Ovary (tissue), 3 donors: ENCODE data around the gene ZHX3.

Experiments used
- EP300 ChIP-seq: sonication (generic); formaldehyde crosslinking; IDR thresholded peaks from one replicate; pipeline ENCODE4 v1.6.1; 2017; ENCODE audit warnings: antibody characterized with exemption
- POLR2A ChIP-seq: fragments of 450-650 bp; IDR thresholded peaks from one replicate; pipeline ENCODE4 v1.6.1; 2017; ENCODE audit warnings: antibody characterized with exemption, mild to moderate bottlenecking, moderate library complexity
- TF ChIP-seq, protein P1 (sequence below), 3 donors: fragments of 450-650 bp in 2 of 3; fragments of 200-600 bp in 1 of 3; IDR thresholded peaks; one replicate each; pipeline versions ENCODE4 v1.5.1 to v1.8.0; 2016 to 2022; ENCODE audit warnings: antibody characterized with exemption in 3 of 3, mild to moderate bottlenecking in 1 of 3
- donor health status: DM: no; HTN: no; CAD: no.

- TF ChIP-seq POLR2A (no peak), EP300 (no peak)
- TF ChIP-seq, protein P1, sequence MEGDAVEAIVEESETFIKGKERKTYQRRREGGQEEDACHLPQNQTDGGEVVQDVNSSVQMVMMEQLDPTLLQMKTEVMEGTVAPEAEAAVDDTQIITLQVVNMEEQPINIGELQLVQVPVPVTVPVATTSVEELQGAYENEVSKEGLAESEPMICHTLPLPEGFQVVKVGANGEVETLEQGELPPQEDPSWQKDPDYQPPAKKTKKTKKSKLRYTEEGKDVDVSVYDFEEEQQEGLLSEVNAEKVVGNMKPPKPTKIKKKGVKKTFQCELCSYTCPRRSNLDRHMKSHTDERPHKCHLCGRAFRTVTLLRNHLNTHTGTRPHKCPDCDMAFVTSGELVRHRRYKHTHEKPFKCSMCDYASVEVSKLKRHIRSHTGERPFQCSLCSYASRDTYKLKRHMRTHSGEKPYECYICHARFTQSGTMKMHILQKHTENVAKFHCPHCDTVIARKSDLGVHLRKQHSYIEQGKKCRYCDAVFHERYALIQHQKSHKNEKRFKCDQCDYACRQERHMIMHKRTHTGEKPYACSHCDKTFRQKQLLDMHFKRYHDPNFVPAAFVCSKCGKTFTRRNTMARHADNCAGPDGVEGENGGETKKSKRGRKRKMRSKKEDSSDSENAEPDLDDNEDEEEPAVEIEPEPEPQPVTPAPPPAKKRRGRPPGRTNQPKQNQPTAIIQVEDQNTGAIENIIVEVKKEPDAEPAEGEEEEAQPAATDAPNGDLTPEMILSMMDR (IDR thresholded peaks at IDR 0.05) = no peak
Observed at GRCh38 chr20:41181567-41181966, 136.0 kb downstream of the ZHX3 start.
